ENCODE measurements around the gene LDLR. TPM values are rescaled to one million over a fixed set of nuclear protein-coding genes. Genes with fewer than 3 reads are reported as not detected.

The LDLR gene
- total RNA-seq, 4 donors from 2014 or later = 75.7 to 209 (median 156) TPM

GRCh38 chr19:11164296-11164695 is 75.0 kb downstream of the LDLR start:
- H3K27me3 ChIP-seq = no peaks in the 10 kb centered on the region
- no peak overlapping the region for H3K4me3 ChIP-seq
- no peak for TF ChIP-seq POLR2A (IDR thresholded peaks at IDR 0.05)
- TF ChIP-seq, protein P1, sequence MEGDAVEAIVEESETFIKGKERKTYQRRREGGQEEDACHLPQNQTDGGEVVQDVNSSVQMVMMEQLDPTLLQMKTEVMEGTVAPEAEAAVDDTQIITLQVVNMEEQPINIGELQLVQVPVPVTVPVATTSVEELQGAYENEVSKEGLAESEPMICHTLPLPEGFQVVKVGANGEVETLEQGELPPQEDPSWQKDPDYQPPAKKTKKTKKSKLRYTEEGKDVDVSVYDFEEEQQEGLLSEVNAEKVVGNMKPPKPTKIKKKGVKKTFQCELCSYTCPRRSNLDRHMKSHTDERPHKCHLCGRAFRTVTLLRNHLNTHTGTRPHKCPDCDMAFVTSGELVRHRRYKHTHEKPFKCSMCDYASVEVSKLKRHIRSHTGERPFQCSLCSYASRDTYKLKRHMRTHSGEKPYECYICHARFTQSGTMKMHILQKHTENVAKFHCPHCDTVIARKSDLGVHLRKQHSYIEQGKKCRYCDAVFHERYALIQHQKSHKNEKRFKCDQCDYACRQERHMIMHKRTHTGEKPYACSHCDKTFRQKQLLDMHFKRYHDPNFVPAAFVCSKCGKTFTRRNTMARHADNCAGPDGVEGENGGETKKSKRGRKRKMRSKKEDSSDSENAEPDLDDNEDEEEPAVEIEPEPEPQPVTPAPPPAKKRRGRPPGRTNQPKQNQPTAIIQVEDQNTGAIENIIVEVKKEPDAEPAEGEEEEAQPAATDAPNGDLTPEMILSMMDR (IDR thresholded peaks at IDR 0.05) = no peak
- no peaks in the 10 kb centered on the region for H3K9me3 ChIP-seq
- no peak for DNase-seq
- H3K4me1 ChIP-seq = peaks cover 0 to 9% (median 0%) of the 10 kb centered on the region in 4 donors
- peak overlapping the region; percentile 11 to 73 (median 60) for H3K27ac ChIP-seq
- H3K36me3 ChIP-seq = peaks cover 0 to 12% (median 0%) of the 10 kb centered on the region in 3 donors

DNA sequence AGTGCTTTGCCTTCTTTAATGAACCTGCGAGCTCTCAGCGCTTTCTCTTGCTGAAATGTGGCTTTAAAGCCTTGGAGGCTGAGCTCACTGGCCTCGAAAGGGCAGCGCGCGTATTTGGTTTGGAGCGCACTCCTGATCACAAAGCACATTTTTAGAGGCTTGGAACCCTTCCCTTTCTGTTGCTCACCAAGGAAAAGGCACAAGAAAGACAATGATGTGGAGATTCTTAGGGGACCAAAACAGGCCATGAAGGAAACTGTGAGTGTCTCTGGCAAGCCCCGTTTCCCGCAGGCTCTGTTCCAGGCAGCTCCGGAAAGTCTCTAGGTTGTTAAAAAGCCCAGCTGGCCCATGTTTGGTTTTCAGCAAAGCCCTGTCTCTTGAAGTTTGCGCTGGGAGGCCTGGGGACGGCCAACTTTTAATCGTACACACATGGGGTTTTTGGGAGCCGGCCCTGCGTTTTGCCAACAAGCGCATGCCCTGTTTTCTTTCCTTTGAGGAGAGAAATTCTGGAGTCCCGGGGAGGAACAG is 75.7 kb downstream of the LDLR start:
- H3K9me3 ChIP-seq = no peaks in the 10 kb centered on the region
- H3K27me3 ChIP-seq = no peaks in the 10 kb centered on the region
- peaks cover 0 to 19% (median 0%) of the 10 kb centered on the region in 3 donors for H3K36me3 ChIP-seq
- TF ChIP-seq, protein P1 (IDR thresholded peaks at IDR 0.05) = no peak
- TF ChIP-seq POLR2A (IDR thresholded peaks at IDR 0.05) = no peak
- H3K4me1 ChIP-seq = peaks cover 0 to 9% (median 0%) of the 10 kb centered on the region in 4 donors
- peak overlapping the region; percentile 56 to 73 (median 62) for H3K27ac ChIP-seq
- H3K4me3 ChIP-seq = no peak overlapping the region
- DNase-seq = peak in 1 of 3 donors; percentile 79

DNA sequence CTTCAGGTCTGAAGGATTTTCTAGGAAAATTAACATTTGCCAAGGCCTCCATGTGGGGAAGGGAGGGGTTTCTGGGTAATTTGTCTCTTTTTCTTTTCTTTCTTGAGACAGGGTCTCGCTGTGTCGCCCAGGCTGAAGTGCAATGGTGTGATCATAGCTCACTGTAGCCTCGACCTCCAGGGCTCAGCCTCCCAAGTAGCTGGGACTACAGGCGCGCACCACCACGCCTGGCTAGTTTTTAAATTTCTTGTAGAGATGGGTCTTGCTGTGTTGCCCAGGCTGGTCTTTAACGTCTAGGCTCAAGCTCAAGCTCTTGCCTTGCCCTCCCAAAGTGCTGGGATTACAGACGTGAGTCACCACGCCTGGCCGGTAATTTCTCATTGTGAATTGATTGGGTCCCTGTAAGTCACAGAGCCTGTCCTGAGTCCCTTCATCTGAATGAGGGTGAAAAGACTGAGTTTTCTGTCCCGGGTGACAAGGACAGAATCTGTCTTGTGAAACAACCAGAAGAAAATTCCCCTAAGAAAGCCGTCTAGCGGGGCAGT is 76.3 kb downstream of the LDLR start:
- H3K36me3 ChIP-seq = peaks cover 0 to 25% (median 0%) of the 10 kb centered on the region in 3 donors
- no peaks in the 10 kb centered on the region for H3K9me3 ChIP-seq
- H3K4me3 ChIP-seq = no peak overlapping the region
- peak overlapping the region; percentile 56 to 73 (median 62) for H3K27ac ChIP-seq
- TF ChIP-seq, protein P1 (IDR thresholded peaks at IDR 0.05) = no peak
- TF ChIP-seq POLR2A (IDR thresholded peaks at IDR 0.05) = no peak
- H3K27me3 ChIP-seq = no peaks in the 10 kb centered on the region
- peaks cover 0 to 9% (median 0%) of the 10 kb centered on the region in 4 donors for H3K4me1 ChIP-seq
- no peak for DNase-seq

DNA sequence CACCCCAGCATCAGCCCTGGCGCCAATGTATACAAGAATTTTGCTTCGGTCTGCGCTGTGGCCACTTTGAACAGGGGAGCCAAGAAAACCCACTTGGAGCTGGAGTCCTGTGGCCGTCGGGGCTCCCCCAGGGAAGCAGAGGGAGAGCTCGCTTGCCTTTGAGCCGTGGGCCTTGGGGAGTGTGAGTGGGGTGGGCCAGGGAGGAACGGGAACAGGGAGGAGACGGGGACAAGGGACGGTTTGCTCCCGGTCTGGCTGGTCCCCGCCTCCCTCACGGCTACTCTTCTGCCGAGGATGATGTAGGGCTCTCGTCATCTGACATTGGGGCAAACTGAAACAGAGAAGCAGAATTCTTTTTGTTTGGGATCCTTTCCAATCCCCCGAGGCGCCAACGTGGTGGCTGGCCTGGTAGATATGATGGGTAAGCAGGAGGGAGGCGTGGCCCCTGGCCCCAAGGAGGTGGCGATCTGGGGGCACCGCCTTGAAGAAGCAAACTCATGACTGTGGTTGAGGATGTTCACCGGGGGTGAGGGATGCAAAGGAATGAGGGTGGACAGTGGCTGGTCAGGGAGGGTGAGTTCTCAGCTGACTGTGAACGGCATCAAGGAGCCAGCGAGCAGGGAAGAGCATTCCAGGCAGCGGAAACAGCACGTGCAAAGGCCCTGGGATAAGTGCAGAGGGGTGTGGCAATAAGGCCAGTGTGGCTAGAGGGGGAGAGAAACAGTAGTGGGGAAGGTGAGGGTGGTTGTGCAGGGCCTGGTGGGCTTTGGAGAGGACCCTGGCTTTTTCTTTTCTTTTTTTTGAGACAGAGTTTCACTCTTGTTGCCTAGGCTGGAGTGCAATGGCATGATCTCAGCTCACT is 77.2 kb downstream of the LDLR start:
- H3K27ac ChIP-seq = peak overlapping the region; percentile 56 to 73 (median 62)
- no peaks in the 10 kb centered on the region for H3K27me3 ChIP-seq
- H3K4me3 ChIP-seq = no peak overlapping the region
- peaks cover 0 to 9% (median 0%) of the 10 kb centered on the region in 4 donors for H3K4me1 ChIP-seq
- no peak for DNase-seq
- TF ChIP-seq, protein P1 (IDR thresholded peaks at IDR 0.05) = no peak
- no peaks in the 10 kb centered on the region for H3K9me3 ChIP-seq
- H3K36me3 ChIP-seq = peaks cover 0 to 31% (median 0%) of the 10 kb centered on the region in 3 donors

- Histone ChIP-seq H3K36me3 (peaks cover 0 to 46% (median 0%) of the 10 kb centered on the region in 3 donors), H3K27me3 (no peaks in the 10 kb centered on the region), H3K4me3 (no peak overlapping the region), H3K4me1 (peaks cover 0 to 9% (median 0%) of the 10 kb centered on the region in 4 donors), H3K27ac (peak overlapping the region in 1 of 4 donors; percentile 35), H3K9me3 (no peaks in the 10 kb centered on the region)
- TF ChIP-seq POLR2A (IDR thresholded peaks at IDR 0.05) = no peak
- TF ChIP-seq, protein P1 (IDR thresholded peaks at IDR 0.05) = no peak
- no peak for DNase-seq
Measured at GRCh38 chr19:11168568-11168967, 79.3 kb downstream of the LDLR start.
